H1 (cell line): ENCODE results near the gene MT1H.
"Not testable (repeated sequence)": the region's sequence is repeated elsewhere in the genome, so short reads cannot be mapped to it uniquely, and the experiment has no call there.

Experiments used
- CEBPB ChIP-seq: IDR thresholded peaks from 2 replicates; pipeline ENCODE4 v1.6.1; 2012; ENCODE audit warnings: low read depth, low read length
- GABPA ChIP-seq: IDR thresholded peaks from 2 replicates; pipeline ENCODE4 v1.6.1; 2011; ENCODE audit warnings: mild to moderate bottlenecking, low read length, moderate library complexity, borderline replicate concordance; ENCODE audit not compliant: insufficient read depth
- MAX ChIP-seq: IDR thresholded peaks from 2 replicates; pipeline ENCODE4 v1.6.1; 2012; ENCODE audit warnings: inconsistent platforms
- PHF8 ChIP-seq: fragments of 200-600 bp; sonication (generic); conservative IDR thresholded peaks from 2 replicates; pipeline ENCODE4 v1.7.1; 2012; ENCODE audit warnings: low read depth, mild to moderate bottlenecking, inconsistent platforms, low read length, moderate library complexity
- POLR2AphosphoS5 ChIP-seq: IDR thresholded peaks from 2 replicates; pipeline ENCODE4 v1.6.1; 2011; ENCODE audit warnings: low read depth, low read length
- USF2 ChIP-seq: IDR thresholded peaks from 2 replicates; pipeline ENCODE4 v1.6.1; 2011; ENCODE audit warnings: low read length, improper control_type of control experiment
- TF ChIP-seq, protein P1 (sequence below), 3 experiments: IDR thresholded peaks; 1 replicate in 2 of 3; 2 replicates in 1 of 3; pipeline versions ENCODE4 v1.5.1 to v1.6.1; 2011; ENCODE audit warnings: low read length in 3 of 3, mild to moderate bottlenecking in 3 of 3, inconsistent platforms in 2 of 3, low read depth in 1 of 3, moderate library complexity in 1 of 3; ENCODE audit not compliant: insufficient read depth in 1 of 3; ENCODE audit errors: control extremely low read depth in 1 of 3

DNA sequence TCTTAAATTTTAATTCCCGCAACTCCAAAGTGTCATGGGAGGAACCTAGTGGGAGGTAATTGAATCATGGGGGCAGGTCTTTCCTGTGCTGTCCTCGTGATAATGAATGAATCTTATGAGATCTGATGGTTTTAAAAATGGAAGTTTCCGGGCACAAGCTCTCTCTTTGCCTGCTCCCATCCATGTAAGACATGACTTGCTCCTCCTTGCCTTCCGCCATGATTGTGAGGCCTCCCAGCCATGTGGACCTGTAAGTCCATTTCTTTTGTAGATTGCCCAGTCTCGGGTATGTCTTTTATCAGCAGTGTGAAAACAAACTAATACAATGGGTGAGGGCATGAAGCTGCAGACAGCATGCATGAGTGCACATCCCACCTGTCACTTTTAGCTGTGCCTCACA, 46.4 kb upstream of the MT1H start:
- not testable (repeated sequence) for TF ChIP-seq POLR2AphosphoS5, CEBPB, PHF8, MAX, GABPA, USF2
- TF ChIP-seq, protein P1, sequence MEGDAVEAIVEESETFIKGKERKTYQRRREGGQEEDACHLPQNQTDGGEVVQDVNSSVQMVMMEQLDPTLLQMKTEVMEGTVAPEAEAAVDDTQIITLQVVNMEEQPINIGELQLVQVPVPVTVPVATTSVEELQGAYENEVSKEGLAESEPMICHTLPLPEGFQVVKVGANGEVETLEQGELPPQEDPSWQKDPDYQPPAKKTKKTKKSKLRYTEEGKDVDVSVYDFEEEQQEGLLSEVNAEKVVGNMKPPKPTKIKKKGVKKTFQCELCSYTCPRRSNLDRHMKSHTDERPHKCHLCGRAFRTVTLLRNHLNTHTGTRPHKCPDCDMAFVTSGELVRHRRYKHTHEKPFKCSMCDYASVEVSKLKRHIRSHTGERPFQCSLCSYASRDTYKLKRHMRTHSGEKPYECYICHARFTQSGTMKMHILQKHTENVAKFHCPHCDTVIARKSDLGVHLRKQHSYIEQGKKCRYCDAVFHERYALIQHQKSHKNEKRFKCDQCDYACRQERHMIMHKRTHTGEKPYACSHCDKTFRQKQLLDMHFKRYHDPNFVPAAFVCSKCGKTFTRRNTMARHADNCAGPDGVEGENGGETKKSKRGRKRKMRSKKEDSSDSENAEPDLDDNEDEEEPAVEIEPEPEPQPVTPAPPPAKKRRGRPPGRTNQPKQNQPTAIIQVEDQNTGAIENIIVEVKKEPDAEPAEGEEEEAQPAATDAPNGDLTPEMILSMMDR (IDR thresholded peaks at IDR 0.05; ENCODE audit: control extremely low read depth in 1 of 3, insufficient read depth in 1 of 3, low read depth in 1 of 3, low read length in 3 of 3): not testable (repeated sequence)
